Neural cell (in vitro differentiated cells): Measurements from ENCODE around the gene VPS13C. TPM values are rescaled to one million over a fixed set of nuclear protein-coding genes. Genes with fewer than 3 reads are reported as not detected.

Source experiments
- H2AFZ ChIP-seq: fragments of 200-600, 300-800 bp; sonication (generic), shearing (Covaris generic); 2 replicates; pipeline ENCODE4 v1.6.0; 2014; ENCODE audit warnings: low read depth, mild to moderate bottlenecking, antibody characterized with exemption, low read length, moderate library complexity
- H3F3A ChIP-seq: fragments of 200-600 bp; shearing (Covaris generic); 2 replicates; pipeline ENCODE4 v1.6.1; 2016; ENCODE audit warnings: mild to moderate bottlenecking, moderate library complexity, mixed read lengths, antibody characterized with exemption, low read length; ENCODE audit not compliant: insufficient read depth, poor library complexity, severe bottlenecking
- H3K27ac ChIP-seq: fragments of 200-600, 300-800 bp; sonication (generic), shearing (Covaris generic); 2 replicates; pipeline ENCODE4 v1.5.1; 2014; ENCODE audit warnings: mild to moderate bottlenecking, low read length, moderate library complexity
- H3K27me3 ChIP-seq: fragments of 300-800, 200-600 bp; sonication (generic), shearing (Covaris generic); 2 replicates; pipeline ENCODE4 v1.6.0; 2014; ENCODE audit warnings: mild to moderate bottlenecking, low read depth, low read length, moderate library complexity; ENCODE audit not compliant: insufficient read depth
- H3K36me3 ChIP-seq: fragments of 300-800, 200-600 bp; sonication (generic), shearing (Covaris generic); 2 replicates; pipeline ENCODE4 v1.5.1; 2014; ENCODE audit warnings: mild to moderate bottlenecking, antibody characterized with exemption, low read length, moderate library complexity; ENCODE audit not compliant: insufficient read depth
- H3K4me2 ChIP-seq: fragments of 300-800, 200-600 bp; sonication (generic), shearing (Covaris generic); 2 replicates; pipeline ENCODE4 v1.6.0; 2014; ENCODE audit warnings: mild to moderate bottlenecking, low read length
- H3K4me3 ChIP-seq: fragments of 300-800, 200-600 bp; sonication (generic), shearing (Covaris generic); 2 replicates; pipeline ENCODE4 v1.5.1; 2014; ENCODE audit warnings: mild to moderate bottlenecking, low read length, moderate library complexity
- H3K79me2 ChIP-seq: fragments of 200-600 bp; shearing (Covaris generic); replicated peaks from 2 replicates; pipeline ENCODE4 v1.6.0; 2014; ENCODE audit warnings: mild to moderate bottlenecking, low read length, moderate library complexity; ENCODE audit not compliant: insufficient read depth
- H3K9ac ChIP-seq: fragments of 300-800, 200-600 bp; sonication (generic), shearing (Covaris generic); 2 replicates; pipeline ENCODE4 v1.6.1; 2016; ENCODE audit warnings: mild to moderate bottlenecking, low read length, mixed read lengths
- H3K9me2 ChIP-seq: fragments of 200-600 bp; shearing (Covaris generic); 2 replicates; pipeline ENCODE4 v1.6.1; 2016; ENCODE audit warnings: mild to moderate bottlenecking, low read length, mixed read lengths; ENCODE audit not compliant: insufficient read depth
- H3K9me3 ChIP-seq: fragments of 200-600, 300-800 bp; sonication (generic), shearing (Covaris generic); 2 replicates; pipeline ENCODE4 v1.6.1; 2016; ENCODE audit warnings: mild to moderate bottlenecking, mixed run types, low read length, moderate library complexity, mixed read lengths
- H4K20me1 ChIP-seq: fragments of 200-600 bp; shearing (Covaris generic); 2 replicates; pipeline ENCODE4 v1.6.1; 2016; ENCODE audit warnings: mild to moderate bottlenecking, mixed run types; ENCODE audit not compliant: insufficient read depth
- CTCF ChIP-seq: fragments of 450-650 bp; IDR thresholded peaks from 2 replicates; pipeline ENCODE4 v1.5.1; 2014; ENCODE audit warnings: antibody characterized with exemption, mild to moderate bottlenecking, moderate library complexity; ENCODE audit not compliant: poor library complexity, severe bottlenecking
- EP300 ChIP-seq: fragments of 450-650 bp; conservative IDR thresholded peaks from 2 replicates; pipeline ENCODE4 v1.6.1; 2014; ENCODE audit warnings: antibody characterized with exemption, mild to moderate bottlenecking, moderate library complexity; ENCODE audit not compliant: poor library complexity, severe bottlenecking
- EZH2 ChIP-seq: fragments of 200-600, 300-800 bp; shearing (Covaris generic), sonication (generic); IDR thresholded peaks from 2 replicates; pipeline ENCODE4 v1.6.1; 2014; ENCODE audit warnings: antibody characterized with exemption, low read length, borderline replicate concordance, mild to moderate bottlenecking; ENCODE audit not compliant: insufficient read depth, poor library complexity, severe bottlenecking
- MXI1 ChIP-seq: fragments of 450-650 bp; conservative IDR thresholded peaks from 2 replicates; pipeline ENCODE4 v1.6.1; 2014; ENCODE audit warnings: antibody characterized with exemption, mild to moderate bottlenecking; ENCODE audit not compliant: poor library complexity, severe bottlenecking
- POLR2AphosphoS5 ChIP-seq: IDR thresholded peaks from 2 replicates; pipeline ENCODE4 v1.6.1; 2012
- RAD21 ChIP-seq: fragments of 450-650 bp; conservative IDR thresholded peaks from 2 replicates; pipeline ENCODE4 v1.6.1; 2014; ENCODE audit warnings: antibody characterized with exemption, mild to moderate bottlenecking, moderate library complexity
- REST ChIP-seq: IDR thresholded peaks from 2 replicates; pipeline ENCODE4 v1.6.1; 2012; ENCODE audit warnings: borderline replicate concordance
- SMC3 ChIP-seq: fragments of 450-650 bp; conservative IDR thresholded peaks from 2 replicates; pipeline ENCODE4 v1.6.1; 2014; ENCODE audit warnings: antibody characterized with exemption, mild to moderate bottlenecking, moderate library complexity; ENCODE audit not compliant: poor library complexity
- TAF1 ChIP-seq: IDR thresholded peaks from 2 replicates; pipeline ENCODE4 v1.6.1; 2012; ENCODE audit warnings: low read depth
- polyA plus RNA-seq: library from polyadenylated mRNA; depleted of rRNA; stranded (reverse); fragments of >200 nt; gene quantifications from 2 replicates; pipeline ENCODE4 v1.2.3, GENCODE V29; 2014

The VPS13C gene
- polyA plus RNA-seq, 1 donor from 2014 or later = 92.6 TPM

GRCh38 chr15:62106096-62106495, 45.8 kb upstream of the VPS13C start:
- Histone ChIP-seq H3K4me3 (no peak overlapping the region), H3K79me2 (no peaks in the 10 kb centered on the region), H3K27ac (no peak overlapping the region), H3K36me3 (no peaks in the 10 kb centered on the region), H3F3A (no peaks in the 10 kb centered on the region), H3K4me2 (no peak overlapping the region), H3K27me3 (no peaks in the 10 kb centered on the region), H2AFZ (no peak overlapping the region), H3K9ac (no peak overlapping the region), H3K9me2 (no peaks in the 10 kb centered on the region), H3K9me3 (no peaks in the 10 kb centered on the region), H4K20me1 (no peaks in the 10 kb centered on the region)
- TF ChIP-seq RAD21 (no peak), REST (no peak), CTCF (no peak), EZH2 (no peak), MXI1 (no peak), TAF1 (no peak), POLR2AphosphoS5 (no peak), EP300 (no peak)

GRCh38 chr15:62105266-62105665, 45.0 kb upstream of the VPS13C start:
- no peaks in the 10 kb centered on the region for H3K9me2 ChIP-seq
- no peaks in the 10 kb centered on the region for H3F3A ChIP-seq
- H3K36me3 ChIP-seq = no peaks in the 10 kb centered on the region
- H2AFZ ChIP-seq = no peak overlapping the region
- H3K27ac ChIP-seq = no peak overlapping the region
- H3K9ac ChIP-seq = no peak overlapping the region
- TF ChIP-seq TAF1 = no peak
- TF ChIP-seq REST = no peak
- TF ChIP-seq EZH2 = no peak
- TF ChIP-seq EP300 = no peak
- no peak for TF ChIP-seq CTCF
- TF ChIP-seq SMC3 = no peak
- no peak for TF ChIP-seq POLR2AphosphoS5
- TF ChIP-seq RAD21 = no peak
- TF ChIP-seq MXI1 = no peak
- no peak overlapping the region for H3K4me2 ChIP-seq
- H4K20me1 ChIP-seq = no peaks in the 10 kb centered on the region
- no peaks in the 10 kb centered on the region for H3K9me3 ChIP-seq
- no peaks in the 10 kb centered on the region for H3K27me3 ChIP-seq
- no peak overlapping the region for H3K4me3 ChIP-seq
- H3K79me2 ChIP-seq = no peaks in the 10 kb centered on the region
